Stimulated activated memory B cell treated with anti-CD40 and anti-IgM and Interleukin-4, amounts not matched to agents 10 μg/mL and 1 μg/mL and 100 μg/mL, for 72 hours (primary cell): ENCODE results near the gene ZBTB40.
A peak's percentile ranks its signal among the peaks of the same experiment; 100 is the strongest.

Experiments used
- ATAC-seq: fragments of 150-1000 bp; cut with Tn5 transposase; 2 replicates; pipeline ENCODE4 v1.10.0; 2021
- H3K27ac Mint-ChIP-seq: one replicate; pipeline ENCODE4 v1.8.0; 2022; ENCODE audit warnings: mild to moderate bottlenecking, mixed read lengths
- H3K27me3 Mint-ChIP-seq: one replicate; pipeline ENCODE4 v1.8.0; 2022; ENCODE audit warnings: mixed read lengths
- H3K36me3 Mint-ChIP-seq: one replicate; pipeline ENCODE4 v1.8.0; 2022; ENCODE audit warnings: mixed read lengths
- H3K4me1 Mint-ChIP-seq: one replicate; pipeline ENCODE4 v1.8.0; 2022; ENCODE audit warnings: mixed read lengths
- H3K4me3 Mint-ChIP-seq: one replicate; pipeline ENCODE4 v1.8.0; 2022; ENCODE audit warnings: mild to moderate bottlenecking, moderate library complexity, mixed read lengths
- H3K9me3 Mint-ChIP-seq: one replicate; pipeline ENCODE4 v1.8.0; 2022; ENCODE audit warnings: mixed read lengths

Gene ZBTB40, protein sequence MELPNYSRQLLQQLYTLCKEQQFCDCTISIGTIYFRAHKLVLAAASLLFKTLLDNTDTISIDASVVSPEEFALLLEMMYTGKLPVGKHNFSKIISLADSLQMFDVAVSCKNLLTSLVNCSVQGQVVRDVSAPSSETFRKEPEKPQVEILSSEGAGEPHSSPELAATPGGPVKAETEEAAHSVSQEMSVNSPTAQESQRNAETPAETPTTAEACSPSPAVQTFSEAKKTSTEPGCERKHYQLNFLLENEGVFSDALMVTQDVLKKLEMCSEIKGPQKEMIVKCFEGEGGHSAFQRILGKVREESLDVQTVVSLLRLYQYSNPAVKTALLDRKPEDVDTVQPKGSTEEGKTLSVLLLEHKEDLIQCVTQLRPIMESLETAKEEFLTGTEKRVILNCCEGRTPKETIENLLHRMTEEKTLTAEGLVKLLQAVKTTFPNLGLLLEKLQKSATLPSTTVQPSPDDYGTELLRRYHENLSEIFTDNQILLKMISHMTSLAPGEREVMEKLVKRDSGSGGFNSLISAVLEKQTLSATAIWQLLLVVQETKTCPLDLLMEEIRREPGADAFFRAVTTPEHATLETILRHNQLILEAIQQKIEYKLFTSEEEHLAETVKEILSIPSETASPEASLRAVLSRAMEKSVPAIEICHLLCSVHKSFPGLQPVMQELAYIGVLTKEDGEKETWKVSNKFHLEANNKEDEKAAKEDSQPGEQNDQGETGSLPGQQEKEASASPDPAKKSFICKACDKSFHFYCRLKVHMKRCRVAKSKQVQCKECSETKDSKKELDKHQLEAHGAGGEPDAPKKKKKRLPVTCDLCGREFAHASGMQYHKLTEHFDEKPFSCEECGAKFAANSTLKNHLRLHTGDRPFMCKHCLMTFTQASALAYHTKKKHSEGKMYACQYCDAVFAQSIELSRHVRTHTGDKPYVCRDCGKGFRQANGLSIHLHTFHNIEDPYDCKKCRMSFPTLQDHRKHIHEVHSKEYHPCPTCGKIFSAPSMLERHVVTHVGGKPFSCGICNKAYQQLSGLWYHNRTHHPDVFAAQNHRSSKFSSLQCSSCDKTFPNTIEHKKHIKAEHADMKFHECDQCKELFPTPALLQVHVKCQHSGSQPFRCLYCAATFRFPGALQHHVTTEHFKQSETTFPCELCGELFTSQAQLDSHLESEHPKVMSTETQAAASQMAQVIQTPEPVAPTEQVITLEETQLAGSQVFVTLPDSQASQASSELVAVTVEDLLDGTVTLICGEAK

DNA sequence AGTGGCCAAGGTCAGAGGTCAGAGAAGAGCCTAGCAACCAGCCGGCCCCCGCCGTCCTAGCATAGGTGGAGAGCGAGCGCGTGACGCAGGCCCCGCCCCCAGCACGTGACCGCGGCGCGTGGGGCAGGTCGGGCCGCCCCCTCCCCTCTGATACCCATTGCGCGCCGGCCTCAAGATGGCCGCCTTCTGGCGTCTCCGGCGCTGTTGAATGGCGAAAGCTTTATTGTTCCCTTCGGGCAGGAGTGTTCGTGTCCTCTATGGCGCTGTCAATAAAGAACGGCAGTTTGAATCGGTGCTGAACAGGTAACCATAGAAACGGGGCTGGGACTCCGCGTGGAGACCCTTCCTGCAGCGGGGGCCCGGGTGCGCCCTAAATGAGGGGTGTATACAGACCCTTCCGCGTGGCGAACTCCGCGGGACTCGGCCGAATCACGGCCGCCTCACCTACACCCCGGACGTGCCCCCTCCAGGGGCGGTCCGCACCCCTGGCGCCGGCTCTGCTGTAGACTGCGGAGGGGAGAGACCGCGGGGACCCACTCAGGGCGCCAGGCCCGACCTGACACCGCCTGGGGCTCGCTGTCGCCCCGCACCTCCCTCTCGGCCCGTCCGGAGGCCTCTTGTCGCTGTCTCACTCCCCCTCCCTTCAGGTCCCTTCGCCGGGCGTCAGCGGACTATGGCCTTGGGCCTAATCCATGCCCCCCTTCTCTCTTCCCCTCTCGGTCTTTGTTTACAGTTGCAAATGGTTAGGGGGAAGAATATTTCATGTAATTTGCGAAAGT lies at the start of gene ZBTB40:
TSS of gene ZBTB40 (plus strand) at position 150 of the 779 bp plus-strand sequence. CDS start 38,098 bp downstream, outside the sequence.
- peak; percentile 98 for ATAC-seq
- Mint-ChIP-seq H3K4me1 (peaks cover 40% of the 10 kb centered on the region), H3K4me3 (peak within 1 kb of the TSS; percentile 99), H3K27me3 (no peaks in the 10 kb centered on the region), H3K9me3 (peaks cover 4% of the 10 kb centered on the region), H3K27ac (peak within 1 kb of the TSS; percentile 98), H3K36me3 (peaks cover 5% of the 10 kb centered on the region)

DNA sequence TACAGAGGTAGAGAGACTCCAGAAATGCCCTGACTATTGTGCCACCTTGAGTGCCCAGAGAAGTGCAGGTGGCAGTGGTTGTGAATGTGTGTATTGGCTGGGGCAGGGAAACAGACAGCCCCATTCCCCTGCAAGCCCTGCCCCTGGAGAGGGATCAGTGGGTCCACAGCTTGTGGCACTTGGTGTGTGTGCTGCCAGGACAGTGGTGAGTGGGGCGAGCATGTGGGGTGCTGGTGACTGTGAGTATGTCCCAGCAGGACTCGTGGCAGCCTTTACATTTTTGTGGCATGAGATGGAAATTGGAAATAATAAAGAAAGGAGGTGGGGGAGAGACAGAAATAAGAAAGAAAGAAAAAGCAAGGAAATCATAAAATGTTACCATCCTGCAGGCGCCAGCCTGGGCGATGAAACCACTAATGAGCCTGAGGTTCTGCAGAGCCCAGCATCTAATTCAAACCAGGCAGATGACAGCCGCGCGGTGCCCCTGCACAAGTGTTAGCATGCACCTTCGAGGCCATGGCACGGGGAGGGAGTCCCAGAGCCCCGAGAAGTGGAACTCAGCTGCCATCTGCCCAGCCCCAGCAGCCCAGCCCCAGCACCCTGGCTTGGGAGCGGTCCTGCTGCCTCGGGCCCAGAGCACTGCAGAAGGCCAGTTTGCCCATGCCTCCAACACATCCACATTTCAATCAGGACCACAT lies 49.1 kb upstream of the ZBTB40 start:
- peaks cover 78% of the 10 kb centered on the region for H3K27me3 Mint-ChIP-seq
- no peak overlapping the region for H3K27ac Mint-ChIP-seq
- H3K4me1 Mint-ChIP-seq = no peaks in the 10 kb centered on the region
- no peaks in the 10 kb centered on the region for H3K9me3 Mint-ChIP-seq
- no peak overlapping the region for H3K4me3 Mint-ChIP-seq
- ATAC-seq = peak; percentile 34
- no peaks in the 10 kb centered on the region for H3K36me3 Mint-ChIP-seq

DNA sequence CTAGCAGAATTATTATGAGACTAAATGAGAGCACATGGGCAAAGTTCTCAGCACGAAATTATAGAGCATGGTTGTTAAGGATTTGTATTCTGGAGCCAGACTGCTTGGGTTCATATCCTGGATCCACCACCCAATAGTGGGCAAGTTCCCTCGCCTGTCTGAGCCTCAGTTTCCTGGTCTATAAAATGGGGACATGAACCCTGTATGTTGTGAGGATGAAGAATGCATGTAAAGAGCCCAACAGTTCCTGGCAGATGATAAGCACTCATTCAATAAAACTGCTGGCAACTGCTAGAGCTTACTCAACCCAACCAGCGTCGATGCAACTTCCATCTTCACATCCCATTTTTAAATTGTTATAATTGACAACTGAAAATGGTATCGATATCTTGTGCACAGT lies 47.2 kb upstream of the ZBTB40 start:
- Mint-ChIP-seq H3K36me3 (no peaks in the 10 kb centered on the region), H3K27me3 (peaks cover 81% of the 10 kb centered on the region), H3K9me3 (no peaks in the 10 kb centered on the region), H3K4me3 (no peak overlapping the region), H3K27ac (no peak overlapping the region), H3K4me1 (no peaks in the 10 kb centered on the region)
- ATAC-seq = no peak

DNA sequence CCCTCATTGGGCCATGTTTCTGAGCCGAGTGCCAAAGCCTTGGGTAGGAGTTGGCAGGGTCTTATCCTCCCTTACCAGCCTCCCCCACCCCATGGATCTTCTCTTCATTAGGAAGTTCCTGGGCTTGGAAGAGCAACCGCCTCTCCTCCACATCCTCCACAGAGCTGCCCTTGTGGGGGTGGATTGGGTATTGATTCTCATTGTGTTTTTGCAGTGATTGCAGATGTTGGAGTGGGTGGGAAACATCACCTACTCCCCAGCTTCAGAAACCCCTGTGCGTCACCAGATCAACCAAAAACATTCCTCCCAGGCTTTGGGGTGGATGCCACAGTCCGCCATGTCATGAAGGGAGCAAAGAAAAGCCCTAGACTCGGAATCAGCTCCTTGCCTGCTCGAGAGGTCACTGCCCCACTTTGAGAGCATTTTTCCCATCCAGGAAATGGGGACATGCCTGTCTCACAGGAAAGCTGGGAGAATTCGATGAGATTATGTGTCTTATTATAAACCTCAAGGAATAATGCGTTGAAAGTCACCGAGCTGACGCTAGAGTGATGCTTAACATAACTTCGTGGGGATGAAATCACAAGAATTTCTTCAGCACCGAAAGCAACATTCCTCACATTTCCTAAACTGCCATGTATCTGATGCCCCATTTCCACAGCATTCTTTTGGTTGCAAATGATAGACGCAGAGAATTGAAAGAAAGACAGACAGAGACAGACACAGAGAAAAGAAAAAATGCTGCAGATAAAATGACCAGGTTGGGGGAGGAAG lies 44.7 kb upstream of the ZBTB40 start:
- H3K27ac Mint-ChIP-seq = no peak overlapping the region
- H3K9me3 Mint-ChIP-seq = peaks cover 4% of the 10 kb centered on the region
- no peaks in the 10 kb centered on the region for H3K4me1 Mint-ChIP-seq
- no peak overlapping the region for H3K4me3 Mint-ChIP-seq
- ATAC-seq = no peak
- H3K36me3 Mint-ChIP-seq = no peaks in the 10 kb centered on the region
- H3K27me3 Mint-ChIP-seq = peaks cover 57% of the 10 kb centered on the region

DNA sequence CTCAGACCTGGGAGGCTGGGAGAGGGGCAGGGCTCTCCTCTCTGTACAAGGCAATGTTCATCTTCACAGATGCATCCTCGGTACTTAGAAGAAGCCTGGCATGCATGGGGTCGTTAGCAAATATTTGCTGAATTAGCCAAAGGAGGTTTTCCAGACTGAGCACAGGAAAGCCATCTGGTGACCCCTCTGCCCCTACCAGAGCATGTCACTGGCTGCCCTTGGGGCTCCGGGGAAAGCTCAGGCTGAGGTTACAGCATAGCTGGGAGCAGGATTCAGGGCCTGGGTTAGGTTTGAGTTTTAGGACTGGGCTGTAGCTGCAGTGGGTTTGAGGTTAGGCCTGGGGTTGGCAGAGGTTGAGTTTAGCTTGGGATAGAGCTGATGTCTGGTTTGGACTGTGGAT lies 43.4 kb upstream of the ZBTB40 start:
- peaks cover 4% of the 10 kb centered on the region for H3K9me3 Mint-ChIP-seq
- no peak overlapping the region for H3K4me3 Mint-ChIP-seq
- peaks cover 46% of the 10 kb centered on the region for H3K27me3 Mint-ChIP-seq
- no peaks in the 10 kb centered on the region for H3K4me1 Mint-ChIP-seq
- no peak overlapping the region for H3K27ac Mint-ChIP-seq
- ATAC-seq = no peak
- no peaks in the 10 kb centered on the region for H3K36me3 Mint-ChIP-seq

DNA sequence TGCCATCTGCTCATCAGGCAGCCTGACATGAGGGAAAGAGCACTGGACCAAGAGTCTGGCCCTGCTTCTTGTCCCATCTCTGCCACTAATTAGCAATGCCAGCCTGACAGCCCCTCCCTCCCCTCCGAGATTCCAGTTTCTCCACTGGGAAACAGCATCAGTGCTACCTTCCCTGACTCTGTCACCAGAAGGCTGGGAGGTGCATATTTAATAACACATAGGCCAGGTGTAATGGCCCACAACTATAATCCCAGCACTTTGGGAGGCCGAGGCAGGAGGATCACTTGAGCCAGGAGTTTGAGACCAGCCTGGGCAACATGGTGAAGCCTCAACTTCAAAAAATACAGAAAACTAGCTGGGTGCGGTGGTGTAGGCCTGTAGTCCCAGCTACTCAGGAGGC lies 41.2 kb upstream of the ZBTB40 start:
- Mint-ChIP-seq H3K4me1 (no peaks in the 10 kb centered on the region), H3K27me3 (peaks cover 26% of the 10 kb centered on the region), H3K36me3 (no peaks in the 10 kb centered on the region), H3K4me3 (no peak overlapping the region), H3K27ac (no peak overlapping the region), H3K9me3 (peaks cover 4% of the 10 kb centered on the region)
- no peak for ATAC-seq

DNA sequence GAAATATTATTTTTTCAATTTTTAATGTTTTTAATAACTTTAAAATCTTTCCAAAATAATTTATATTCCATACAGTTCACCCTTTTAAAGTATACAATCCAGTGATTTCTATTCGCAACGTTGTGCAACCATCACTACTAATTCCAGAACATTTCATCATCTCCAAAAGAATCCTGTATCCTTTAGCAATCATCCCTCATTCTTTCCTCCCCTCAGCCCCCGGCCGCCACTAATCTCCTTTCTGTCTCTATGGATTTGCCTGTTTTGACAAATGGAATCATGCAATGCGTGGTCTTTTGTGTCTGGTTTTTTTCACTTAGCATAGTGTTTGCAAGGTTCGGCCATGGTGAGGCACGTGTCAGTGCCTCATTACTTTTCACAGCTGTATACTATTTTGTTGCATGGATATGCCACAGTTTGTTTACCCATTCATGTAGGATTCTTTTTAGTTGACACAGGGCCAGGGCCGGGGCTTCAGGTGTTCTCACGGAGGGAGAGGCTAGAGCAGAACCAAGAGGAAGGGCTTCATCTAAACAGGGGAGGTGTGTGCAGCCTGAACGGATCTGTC lies 40.6 kb upstream of the ZBTB40 start:
- H3K4me1 Mint-ChIP-seq = no peaks in the 10 kb centered on the region
- no peak overlapping the region for H3K4me3 Mint-ChIP-seq
- H3K9me3 Mint-ChIP-seq = peaks cover 4% of the 10 kb centered on the region
- no peaks in the 10 kb centered on the region for H3K36me3 Mint-ChIP-seq
- ATAC-seq = no peak
- no peak overlapping the region for H3K27ac Mint-ChIP-seq
- H3K27me3 Mint-ChIP-seq = peaks cover 19% of the 10 kb centered on the region

DNA sequence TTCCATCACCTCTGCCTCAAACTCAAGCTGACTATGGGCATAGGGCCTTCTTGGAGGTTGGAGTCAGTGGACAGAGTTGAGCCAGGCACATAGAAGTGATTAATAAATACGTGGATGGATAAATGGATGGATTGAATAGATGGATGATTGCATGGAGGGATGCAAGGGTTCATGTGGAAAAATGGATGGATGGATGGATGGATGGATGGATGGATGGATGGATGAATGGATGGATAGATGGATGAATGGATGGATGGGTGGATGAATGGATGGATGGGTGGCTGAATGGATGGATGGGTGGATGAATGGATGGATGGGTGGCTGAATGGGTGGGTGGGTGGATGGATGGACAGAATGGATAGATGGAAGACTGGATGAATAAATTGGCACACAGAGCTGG lies 40.1 kb upstream of the ZBTB40 start:
- peaks cover 4% of the 10 kb centered on the region for H3K9me3 Mint-ChIP-seq
- peaks cover 2% of the 10 kb centered on the region for H3K4me1 Mint-ChIP-seq
- no peak overlapping the region for H3K27ac Mint-ChIP-seq
- no peak overlapping the region for H3K4me3 Mint-ChIP-seq
- ATAC-seq = no peak
- no peaks in the 10 kb centered on the region for H3K36me3 Mint-ChIP-seq
- H3K27me3 Mint-ChIP-seq = peaks cover 21% of the 10 kb centered on the region

DNA sequence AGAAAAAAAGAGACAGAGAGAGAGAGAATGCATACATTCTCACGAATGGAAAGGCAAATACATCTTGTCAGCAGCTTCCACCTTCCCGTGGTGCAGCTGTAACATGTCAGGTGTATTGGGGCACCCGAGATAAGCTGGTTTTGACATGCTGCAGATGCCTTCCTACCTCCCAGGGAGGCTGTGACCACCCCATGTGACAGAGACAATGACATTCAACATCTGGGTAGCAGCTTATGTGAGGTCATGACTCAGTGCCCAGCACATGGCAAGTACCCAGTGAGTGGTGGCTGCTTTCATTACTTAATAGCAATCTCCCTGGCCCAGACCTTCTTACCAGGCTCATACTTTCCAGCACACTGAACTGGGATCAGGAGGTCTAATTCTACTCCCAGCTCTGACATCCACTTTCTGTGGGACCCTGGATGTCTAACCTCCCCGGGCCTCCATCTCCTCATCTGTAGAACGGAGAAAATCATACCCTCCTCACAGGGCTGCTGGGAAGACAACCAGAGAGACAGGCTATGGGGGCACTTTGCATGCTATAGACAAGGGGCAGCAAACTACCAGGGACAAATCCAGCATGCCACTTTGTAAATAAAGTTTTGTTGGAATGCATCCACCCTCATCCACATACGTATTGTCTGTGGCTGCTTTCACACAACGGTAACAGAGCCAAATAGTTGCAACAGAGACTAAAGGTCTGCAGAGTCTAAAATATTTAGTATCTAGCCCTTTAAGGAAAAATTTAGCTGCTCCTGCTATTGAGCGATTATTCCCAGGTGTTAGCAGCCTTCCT lies 38.5 kb upstream of the ZBTB40 start:
- no peak overlapping the region for H3K4me3 Mint-ChIP-seq
- peaks cover 23% of the 10 kb centered on the region for H3K27me3 Mint-ChIP-seq
- no peak overlapping the region for H3K27ac Mint-ChIP-seq
- no peaks in the 10 kb centered on the region for H3K36me3 Mint-ChIP-seq
- H3K4me1 Mint-ChIP-seq = peaks cover 6% of the 10 kb centered on the region
- H3K9me3 Mint-ChIP-seq = peaks cover 4% of the 10 kb centered on the region
- no peak for ATAC-seq

- Mint-ChIP-seq H3K4me1 (peaks cover 8% of the 10 kb centered on the region), H3K4me3 (no peak overlapping the region)
These were observed 37.9 kb upstream of the ZBTB40 start for GRCh38 chr1:22413799-22414198.

GRCh38 chr1:22414244-22414751 lies 37.4 kb upstream of the ZBTB40 start:
- no peak for ATAC-seq
- Mint-ChIP-seq H3K9me3 (peaks cover 4% of the 10 kb centered on the region), H3K4me3 (no peak overlapping the region), H3K4me1 (peaks cover 13% of the 10 kb centered on the region), H3K27me3 (peaks cover 30% of the 10 kb centered on the region), H3K36me3 (no peaks in the 10 kb centered on the region), H3K27ac (no peak overlapping the region)

More at GRCh38 chr1:22413799-22414198, 37.9 kb upstream of the ZBTB40 start:
- H3K36me3 Mint-ChIP-seq = no peaks in the 10 kb centered on the region
- H3K27me3 Mint-ChIP-seq = peaks cover 25% of the 10 kb centered on the region
- H3K9me3 Mint-ChIP-seq = peaks cover 4% of the 10 kb centered on the region
- H3K27ac Mint-ChIP-seq = no peak overlapping the region
- ATAC-seq = no peak

DNA sequence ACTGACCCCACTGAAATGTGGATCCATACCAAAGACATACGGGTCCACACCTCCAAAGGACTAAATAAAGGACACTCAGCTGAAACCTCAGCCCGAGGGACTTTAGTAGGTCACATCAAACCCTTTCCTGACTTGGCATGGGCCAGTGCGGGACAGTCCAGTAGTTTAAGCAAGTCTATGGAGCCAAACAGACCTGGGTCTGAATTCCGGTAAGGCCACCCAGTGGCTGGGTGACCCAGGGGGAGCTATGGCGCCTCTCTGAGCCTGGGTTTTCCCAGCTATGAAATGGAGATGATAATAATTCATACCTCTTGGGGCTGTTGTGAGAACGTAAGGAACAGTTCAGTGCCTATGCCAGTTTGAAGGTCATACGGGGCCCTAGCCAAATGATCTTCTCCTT lies 36.2 kb upstream of the ZBTB40 start:
- peaks cover 24% of the 10 kb centered on the region for H3K4me1 Mint-ChIP-seq

More for the DNA sequence above, 36.2 kb upstream of the ZBTB40 start:
- H3K27me3 Mint-ChIP-seq = peaks cover 41% of the 10 kb centered on the region
- no peak for ATAC-seq
- H3K9me3 Mint-ChIP-seq = peaks cover 4% of the 10 kb centered on the region
- H3K27ac Mint-ChIP-seq = no peak overlapping the region
- H3K4me3 Mint-ChIP-seq = no peak overlapping the region
- no peaks in the 10 kb centered on the region for H3K36me3 Mint-ChIP-seq
